ENCODE measurements around the gene DOP1A. TPM values are rescaled to one million over a fixed set of nuclear protein-coding genes. Genes with fewer than 3 reads are reported as not detected.

Gene DOP1A
- total RNA-seq, 1 donor from 2014 or later: 20.0 TPM

DNA sequence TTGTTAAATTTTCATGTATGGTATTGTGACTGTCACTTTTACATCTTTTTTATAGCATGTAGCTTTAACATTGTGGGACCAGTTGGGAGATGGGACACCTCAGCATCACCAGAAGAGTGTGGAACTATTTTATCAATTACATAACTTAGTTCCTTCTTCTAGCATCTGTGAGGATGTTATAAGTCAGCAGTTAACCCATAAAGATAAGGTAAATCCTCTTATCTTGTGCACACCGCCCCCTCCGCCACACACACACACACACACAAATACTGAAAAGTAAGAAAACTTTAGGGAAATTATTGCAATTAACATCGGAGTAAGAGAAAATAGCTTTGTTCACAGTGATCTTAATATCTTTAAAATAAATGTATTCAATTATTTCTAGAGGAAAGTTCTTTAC is 64.7 kb downstream of the DOP1A start:
- H3K4me1 Mint-ChIP-seq (ENCODE audit: unreplicated experiment): no peaks in the 10 kb centered on the region
- no peak overlapping the region for H3K27ac Mint-ChIP-seq (ENCODE audit: unreplicated experiment)
- no peak for DNase-seq (ENCODE audit: low spot score)
- TF ChIP-seq, protein P1, sequence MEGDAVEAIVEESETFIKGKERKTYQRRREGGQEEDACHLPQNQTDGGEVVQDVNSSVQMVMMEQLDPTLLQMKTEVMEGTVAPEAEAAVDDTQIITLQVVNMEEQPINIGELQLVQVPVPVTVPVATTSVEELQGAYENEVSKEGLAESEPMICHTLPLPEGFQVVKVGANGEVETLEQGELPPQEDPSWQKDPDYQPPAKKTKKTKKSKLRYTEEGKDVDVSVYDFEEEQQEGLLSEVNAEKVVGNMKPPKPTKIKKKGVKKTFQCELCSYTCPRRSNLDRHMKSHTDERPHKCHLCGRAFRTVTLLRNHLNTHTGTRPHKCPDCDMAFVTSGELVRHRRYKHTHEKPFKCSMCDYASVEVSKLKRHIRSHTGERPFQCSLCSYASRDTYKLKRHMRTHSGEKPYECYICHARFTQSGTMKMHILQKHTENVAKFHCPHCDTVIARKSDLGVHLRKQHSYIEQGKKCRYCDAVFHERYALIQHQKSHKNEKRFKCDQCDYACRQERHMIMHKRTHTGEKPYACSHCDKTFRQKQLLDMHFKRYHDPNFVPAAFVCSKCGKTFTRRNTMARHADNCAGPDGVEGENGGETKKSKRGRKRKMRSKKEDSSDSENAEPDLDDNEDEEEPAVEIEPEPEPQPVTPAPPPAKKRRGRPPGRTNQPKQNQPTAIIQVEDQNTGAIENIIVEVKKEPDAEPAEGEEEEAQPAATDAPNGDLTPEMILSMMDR (IDR thresholded peaks at IDR 0.05; ENCODE audit: unreplicated experiment): no peak
- H3K9me3 Mint-ChIP-seq (ENCODE audit: unreplicated experiment): no peaks in the 10 kb centered on the region
- H3K4me3 Mint-ChIP-seq (ENCODE audit: unreplicated experiment): no peak overlapping the region
- H3K36me3 Mint-ChIP-seq (ENCODE audit: low read depth, unreplicated experiment): peaks cover 7% of the 10 kb centered on the region
- H3K27me3 Mint-ChIP-seq (ENCODE audit: unreplicated experiment): no peaks in the 10 kb centered on the region

DNA sequence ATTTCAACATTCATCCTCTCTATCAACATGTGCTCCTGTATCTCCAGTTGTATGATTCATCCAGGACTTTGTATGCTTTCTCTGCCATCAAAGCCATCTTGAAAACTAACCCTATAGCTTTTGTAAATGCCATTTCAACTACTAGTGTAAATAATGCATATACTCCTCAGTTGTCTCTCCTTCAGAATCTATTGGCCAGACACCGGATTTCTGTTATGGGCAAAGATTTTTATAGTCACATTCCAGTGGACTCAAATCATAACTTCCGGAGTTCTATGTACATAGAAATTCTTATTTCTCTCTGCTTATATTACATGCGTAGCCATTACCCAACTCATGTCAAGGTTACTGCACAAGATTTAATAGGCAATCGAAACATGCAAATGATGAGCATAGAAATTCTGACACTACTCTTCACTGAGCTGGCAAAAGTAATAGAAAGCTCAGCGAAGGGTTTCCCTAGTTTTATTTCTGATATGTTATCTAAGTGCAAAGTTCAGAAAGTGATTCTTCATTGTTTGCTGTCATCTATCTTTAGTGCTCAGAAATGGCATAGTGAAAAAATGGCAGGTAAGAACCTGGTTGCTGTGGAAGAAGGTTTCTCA is 70.7 kb downstream of the DOP1A start:
- no peak for DNase-seq (ENCODE audit: low spot score)
- Mint-ChIP-seq H3K27me3 (ENCODE audit: unreplicated experiment) (no peaks in the 10 kb centered on the region), H3K4me3 (ENCODE audit: unreplicated experiment) (no peak overlapping the region), H3K9me3 (ENCODE audit: unreplicated experiment) (no peaks in the 10 kb centered on the region), H3K27ac (ENCODE audit: unreplicated experiment) (no peak overlapping the region), H3K36me3 (ENCODE audit: low read depth, unreplicated experiment) (no peaks in the 10 kb centered on the region), H3K4me1 (ENCODE audit: unreplicated experiment) (no peaks in the 10 kb centered on the region)
- TF ChIP-seq, protein P1 (IDR thresholded peaks at IDR 0.05; ENCODE audit: unreplicated experiment): no peak

GRCh38 chr6:83138758-83139157 is 71.3 kb downstream of the DOP1A start:
- H3K9me3 Mint-ChIP-seq (ENCODE audit: unreplicated experiment): no peaks in the 10 kb centered on the region
- peaks cover 2% of the 10 kb centered on the region for H3K36me3 Mint-ChIP-seq (ENCODE audit: low read depth, unreplicated experiment)
- no peaks in the 10 kb centered on the region for H3K4me1 Mint-ChIP-seq (ENCODE audit: unreplicated experiment)
- no peaks in the 10 kb centered on the region for H3K27me3 Mint-ChIP-seq (ENCODE audit: unreplicated experiment)
- no peak overlapping the region for H3K4me3 Mint-ChIP-seq (ENCODE audit: unreplicated experiment)
- no peak for DNase-seq (ENCODE audit: low spot score)
- H3K27ac Mint-ChIP-seq (ENCODE audit: unreplicated experiment): no peak overlapping the region
- TF ChIP-seq, protein P1 (IDR thresholded peaks at IDR 0.05; ENCODE audit: unreplicated experiment): no peak

- DNase-seq (ENCODE audit: low spot score): no peak
- Mint-ChIP-seq H3K36me3 (ENCODE audit: low read depth, unreplicated experiment) (no peaks in the 10 kb centered on the region), H3K27ac (ENCODE audit: unreplicated experiment) (no peak overlapping the region), H3K4me3 (ENCODE audit: unreplicated experiment) (no peak overlapping the region), H3K9me3 (ENCODE audit: unreplicated experiment) (no peaks in the 10 kb centered on the region), H3K27me3 (ENCODE audit: unreplicated experiment) (peaks cover 1% of the 10 kb centered on the region), H3K4me1 (ENCODE audit: unreplicated experiment) (no peaks in the 10 kb centered on the region)
- TF ChIP-seq, protein P1 (IDR thresholded peaks at IDR 0.05; ENCODE audit: unreplicated experiment): no peak
Measured at GRCh38 chr6:83151114-83151513, 83.6 kb downstream of the DOP1A start.

- TF ChIP-seq, protein P1 (IDR thresholded peaks at IDR 0.05; ENCODE audit: unreplicated experiment): no peak
- no peak for DNase-seq (ENCODE audit: low spot score)
- H3K4me1 Mint-ChIP-seq (ENCODE audit: unreplicated experiment): no peaks in the 10 kb centered on the region
Measured at GRCh38 chr6:83152913-83153312, 85.4 kb downstream of the DOP1A start.

More at GRCh38 chr6:83152913-83153312, 85.4 kb downstream of the DOP1A start:
- Mint-ChIP-seq H3K27ac (ENCODE audit: unreplicated experiment) (no peak overlapping the region), H3K27me3 (ENCODE audit: unreplicated experiment) (peaks cover 1% of the 10 kb centered on the region), H3K4me3 (ENCODE audit: unreplicated experiment) (no peak overlapping the region), H3K36me3 (ENCODE audit: low read depth, unreplicated experiment) (peaks cover 4% of the 10 kb centered on the region), H3K9me3 (ENCODE audit: unreplicated experiment) (no peaks in the 10 kb centered on the region)
